Measurements from ENCODE around the gene PARP12.

Gene PARP12

GRCh38 chr7:140010194-140010895, 52.4 kb downstream of the PARP12 start:
- DNase-seq = no peak

GRCh38 chr7:140009735-140010134, 53.0 kb downstream of the PARP12 start:
- no peak for DNase-seq

DNA sequence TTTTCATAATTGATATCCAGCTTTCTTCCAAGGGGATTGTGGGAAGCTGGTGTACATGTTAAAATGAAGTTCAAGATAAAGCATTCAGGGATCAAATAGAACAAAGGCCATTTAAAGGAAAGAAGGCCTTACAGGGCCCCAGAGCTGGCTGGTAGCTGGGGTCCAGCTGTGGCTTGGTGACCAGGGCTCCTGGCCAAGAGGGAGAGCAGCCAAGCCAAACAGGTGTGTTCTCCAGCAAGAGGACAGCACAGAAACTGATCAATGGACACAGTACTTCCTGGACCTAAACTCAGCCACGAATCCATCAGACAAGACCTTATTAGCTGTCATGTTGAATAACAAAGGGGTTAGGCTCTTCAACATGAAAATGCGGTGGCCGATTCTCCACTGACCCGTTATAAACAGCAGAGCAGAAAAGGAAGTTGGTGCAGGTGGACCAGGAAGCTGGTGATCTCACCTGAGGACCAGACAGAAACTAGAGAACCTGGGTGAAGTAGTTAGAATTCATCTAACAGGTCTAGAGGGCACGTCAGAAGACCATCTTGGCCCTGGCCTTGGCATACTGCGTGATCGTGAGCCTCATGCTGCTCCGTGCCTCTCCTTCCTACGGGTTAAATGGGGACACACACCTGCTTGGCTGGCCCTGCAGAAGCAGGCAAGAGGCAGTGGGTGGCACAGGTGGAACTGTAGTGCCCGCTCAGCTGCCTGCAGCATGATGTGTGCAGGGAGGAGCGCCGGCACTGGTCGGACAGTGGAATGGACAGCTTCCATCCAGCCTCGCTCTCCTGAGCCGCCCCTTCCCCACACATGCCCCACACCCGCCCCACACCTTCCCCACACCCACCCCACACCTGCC, 53.8 kb downstream of the PARP12 start:
- DNase-seq = no peak

- DNase-seq = no peak
These were observed 55.6 kb downstream of the PARP12 start for GRCh38 chr7:140007051-140007690.

- no peak for DNase-seq
These were observed 56.2 kb downstream of the PARP12 start for GRCh38 chr7:140006600-140006999.

- DNase-seq = no peak
These were observed 56.8 kb downstream of the PARP12 start for GRCh38 chr7:140005754-140006503.

GRCh38 chr7:140005341-140005740, 57.4 kb downstream of the PARP12 start:
- DNase-seq = no peak

GRCh38 chr7:140004672-140005071, 58.1 kb downstream of the PARP12 start:
- no peak for DNase-seq

DNA sequence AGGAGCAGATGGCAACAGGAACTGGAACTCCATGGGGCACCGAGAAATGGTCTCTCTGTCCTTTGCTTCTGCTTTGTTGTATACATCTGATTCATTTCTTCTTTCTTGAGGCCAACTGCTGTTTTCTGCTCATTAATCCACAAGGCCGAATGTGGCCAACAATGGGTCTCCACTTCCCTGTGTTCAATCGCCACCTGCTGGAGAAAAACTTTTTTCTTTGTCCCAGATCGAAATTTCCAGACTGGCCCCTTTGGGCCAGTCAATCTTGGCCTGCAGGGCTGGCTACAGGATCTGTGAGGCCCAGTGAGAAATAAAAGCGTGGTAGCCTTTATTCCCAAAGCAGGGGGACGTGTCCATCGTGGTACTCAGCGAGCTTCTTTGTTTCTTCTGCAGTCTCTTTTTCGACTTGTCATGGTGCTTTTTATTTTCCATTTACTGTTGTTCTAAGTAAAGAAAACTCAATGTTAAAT, 58.8 kb downstream of the PARP12 start:
- no peak for DNase-seq

DNA sequence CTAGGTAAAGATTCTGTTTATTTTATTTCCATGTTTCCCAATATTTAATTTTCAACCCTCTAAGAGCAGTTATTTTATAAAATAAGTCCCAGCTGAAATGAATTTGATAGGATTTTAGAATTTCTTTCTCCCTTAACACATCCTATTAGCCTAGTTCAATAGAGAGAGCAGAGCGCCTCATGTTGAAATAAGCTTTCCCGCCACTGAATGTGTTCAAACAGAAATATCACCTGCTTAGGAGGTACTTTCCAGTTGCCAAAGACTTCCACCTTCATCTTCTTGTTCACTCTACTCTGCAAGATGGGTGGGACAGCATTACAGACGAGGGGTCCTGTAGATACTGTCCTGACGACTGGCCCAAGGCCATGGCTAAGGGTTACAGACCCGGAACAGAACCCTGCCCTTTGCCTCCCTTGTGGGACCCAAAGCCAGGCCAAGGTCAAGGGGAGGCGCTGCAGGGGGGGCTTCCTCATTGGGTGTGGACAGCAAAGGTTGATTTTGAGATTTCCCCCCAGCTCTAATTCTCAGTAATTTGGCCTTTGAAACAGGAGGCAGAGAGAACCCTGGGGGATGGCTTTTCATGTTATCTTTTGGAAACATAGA, 62.0 kb downstream of the PARP12 start:
- no peak for DNase-seq

DNA sequence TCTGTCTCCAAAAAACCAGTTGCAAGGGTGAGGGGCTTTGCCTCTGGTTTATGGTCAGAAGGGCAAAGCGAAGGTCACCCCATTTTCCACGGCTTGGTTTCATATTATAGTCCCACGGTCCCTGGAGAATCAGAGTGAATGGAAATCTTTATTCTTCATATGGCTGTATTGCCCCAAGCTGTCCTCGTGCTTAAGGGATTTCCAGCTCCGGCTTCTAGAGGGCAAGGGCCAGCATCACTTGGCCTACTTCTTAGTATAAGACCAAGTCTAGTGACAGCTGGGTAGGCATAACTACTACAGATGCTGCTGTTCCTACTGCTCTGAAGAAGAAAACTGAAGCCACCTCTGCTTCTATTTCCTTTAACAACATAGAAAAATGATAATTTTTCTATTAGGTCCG, 63.2 kb downstream of the PARP12 start:
- no peak for DNase-seq

DNA sequence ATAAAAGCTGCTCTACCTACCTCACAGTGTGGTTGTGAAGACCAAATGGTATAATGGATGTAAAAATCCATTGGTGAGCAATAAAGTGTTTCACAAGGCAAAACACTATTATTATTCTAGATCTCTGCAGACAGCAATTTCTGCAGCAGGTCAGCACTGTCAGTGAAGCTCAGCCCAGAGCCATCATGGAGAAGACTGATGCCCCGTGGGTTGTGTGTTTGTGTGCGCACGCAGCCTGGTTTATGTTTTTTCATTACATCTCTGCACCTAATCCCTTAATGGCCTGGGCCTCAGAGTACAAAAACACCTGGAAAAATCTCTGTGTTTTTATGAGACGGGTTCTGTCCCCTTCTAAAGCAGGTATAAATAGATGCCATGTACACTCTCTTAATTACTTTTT, 64.2 kb downstream of the PARP12 start:
- DNase-seq = no peak

GRCh38 chr7:139995017-139995915, 67.5 kb downstream of the PARP12 start:
- DNase-seq = no peak

DNA sequence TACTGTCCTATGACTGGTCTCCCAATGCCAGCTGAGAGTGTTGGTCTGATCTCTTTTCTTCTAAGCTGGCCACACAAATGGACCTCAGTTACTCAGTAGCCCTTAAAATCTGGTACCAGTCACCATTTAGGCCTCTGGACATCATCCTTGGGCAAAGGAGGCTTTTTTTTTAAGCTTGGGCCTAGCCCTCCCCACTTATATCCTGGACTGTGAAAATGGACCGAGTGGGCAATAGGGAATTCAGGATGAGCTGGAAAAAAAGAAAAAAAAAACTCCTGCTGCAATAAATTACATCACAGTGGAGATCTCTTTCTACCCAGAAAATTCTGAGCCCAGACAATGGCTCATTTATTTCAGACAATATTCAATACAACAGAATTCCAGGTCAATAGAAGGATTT, 68.4 kb downstream of the PARP12 start:
- no peak for DNase-seq

- DNase-seq = no peak
These were observed 69.2 kb downstream of the PARP12 start for GRCh38 chr7:139993592-139993991.

- no peak for DNase-seq
These were observed 69.6 kb downstream of the PARP12 start for GRCh38 chr7:139993169-139993568.

DNA sequence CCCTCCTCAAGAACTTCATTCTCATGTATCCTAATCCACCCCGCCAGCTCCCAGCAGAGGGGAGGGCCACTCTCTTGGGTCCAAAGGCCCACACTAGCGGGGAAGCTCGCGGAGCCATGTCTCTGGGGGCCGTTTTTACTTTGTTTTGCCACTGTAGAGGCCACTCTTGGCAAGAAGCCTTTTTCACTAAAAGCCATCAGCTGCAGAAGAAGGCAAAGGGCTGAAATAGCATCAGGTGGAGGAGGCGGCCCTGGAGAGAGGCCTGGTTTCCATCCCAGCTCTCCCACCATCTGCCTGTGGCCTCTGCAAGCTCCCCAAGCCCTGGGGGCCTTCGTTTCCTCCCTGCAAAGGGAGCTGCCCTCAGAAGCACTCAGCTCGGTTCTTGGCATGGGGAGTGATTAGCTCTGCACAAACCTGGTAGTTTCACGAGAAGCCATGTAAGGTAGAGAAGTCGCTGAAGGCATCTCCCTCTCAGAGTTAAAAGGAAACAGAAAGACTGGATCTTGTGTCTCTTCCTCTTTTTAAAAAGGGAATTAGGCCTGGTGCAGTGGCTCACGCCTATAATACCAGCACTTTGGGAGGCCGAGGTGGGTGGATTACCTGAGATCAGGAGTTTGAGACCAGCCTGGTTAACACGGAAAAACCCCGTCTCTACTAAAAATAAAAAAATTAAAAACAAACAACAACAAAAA, 70.3 kb downstream of the PARP12 start:
- DNase-seq = no peak

DNA sequence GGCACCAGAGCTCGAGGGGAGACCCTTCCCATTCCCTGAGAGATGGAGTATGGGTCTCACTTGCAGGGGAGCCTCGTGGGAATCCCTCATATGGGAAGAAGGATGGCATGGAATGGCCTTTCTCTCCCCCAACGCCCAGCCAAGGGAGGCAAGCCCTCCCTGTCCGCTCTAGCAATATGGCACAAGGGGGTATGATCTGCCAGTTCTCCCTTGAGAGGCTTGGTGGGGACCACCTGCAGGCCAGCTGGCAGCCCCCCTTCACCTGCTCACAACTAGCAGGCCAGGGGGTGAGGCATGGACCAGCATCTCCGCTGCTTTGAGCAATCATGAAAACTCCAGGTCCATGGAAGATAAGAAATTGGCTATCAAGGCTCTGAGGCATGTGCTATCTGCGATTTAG, 70.8 kb downstream of the PARP12 start:
- DNase-seq = no peak

DNA sequence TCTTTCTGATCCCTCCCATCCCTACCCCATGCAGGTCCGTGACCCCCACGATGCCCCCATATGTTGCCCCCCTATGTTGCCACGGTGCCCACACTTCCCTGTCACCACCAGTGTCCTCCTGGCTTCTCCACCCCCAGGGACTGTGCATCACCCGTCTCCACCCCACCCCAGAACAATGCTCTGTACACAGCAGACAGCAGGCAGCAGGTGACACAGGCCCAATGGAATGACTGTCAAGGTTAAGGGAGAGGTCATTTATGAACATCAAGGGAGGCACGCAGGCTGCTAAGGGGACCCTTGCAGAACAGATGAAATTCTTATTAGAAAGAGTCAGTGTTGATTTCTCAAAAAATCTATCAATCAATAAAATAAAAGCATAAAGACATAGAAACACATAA, 71.5 kb downstream of the PARP12 start:
- DNase-seq = no peak

GRCh38 chr7:139990571-139991268, 72.0 kb downstream of the PARP12 start:
- no peak for DNase-seq

All from activated gamma-delta T cell treated with Interleukin-2 at 50 U/mL for 16 hours (primary cell).